H1 (cell line): ENCODE data around the gene SOX2. TPM values are rescaled to one million over a fixed set of nuclear protein-coding genes. Genes with fewer than 3 reads are reported as not detected.

Experiments used
- BACH1 ChIP-seq: IDR thresholded peaks from 2 replicates; pipeline ENCODE4 v1.6.1; 2012; ENCODE audit warnings: low read length, improper control_type of control experiment
- BCL11A ChIP-seq, 2 experiments: IDR thresholded peaks; one replicate each; pipeline ENCODE4 v1.6.1; 2011; ENCODE audit warnings: low read depth in 2 of 2, low read length in 2 of 2, mild to moderate bottlenecking in 2 of 2
- BRCA1 ChIP-seq: IDR thresholded peaks from 2 replicates; pipeline ENCODE4 v1.6.1; 2012; ENCODE audit warnings: low read depth, low read length, improper control_type of control experiment
- CHD2 ChIP-seq: IDR thresholded peaks from 2 replicates; pipeline ENCODE4 v1.6.1; 2012; ENCODE audit warnings: low read length, improper control_type of control experiment
- CTBP2 ChIP-seq: IDR thresholded peaks from 2 replicates; pipeline ENCODE4 v1.7.0; 2011; ENCODE audit warnings: borderline replicate concordance, mild to moderate bottlenecking, moderate library complexity, mixed read lengths, low read length; ENCODE audit not compliant: insufficient read depth, insufficient read length
- EGR1 ChIP-seq: IDR thresholded peaks from 2 replicates; pipeline ENCODE4 v1.6.1; 2011; ENCODE audit warnings: low read depth, low read length, borderline replicate concordance
- FOSL1 ChIP-seq: IDR thresholded peaks from 2 replicates; pipeline ENCODE4 v1.6.1; 2011; ENCODE audit warnings: mild to moderate bottlenecking, low read depth, low read length, moderate library complexity; ENCODE audit not compliant: insufficient read depth
- HDAC2 ChIP-seq, 2 experiments: fragments of 300-600 bp in 1 of 2; sonication (generic) in 1 of 2; IDR thresholded peaks; 2 replicates each; pipeline ENCODE4 v1.6.1; 2011 to 2012; ENCODE audit warnings: low read depth in 2 of 2, low read length in 2 of 2, mild to moderate bottlenecking in 2 of 2, moderate library complexity in 2 of 2, borderline replicate concordance in 1 of 2, inconsistent platforms in 1 of 2
- KDM1A ChIP-seq: fragments of 200-600, 300-600 bp; sonication (generic); IDR thresholded peaks from 2 replicates; pipeline ENCODE4 v1.7.1; 2016; ENCODE audit warnings: mild to moderate bottlenecking, low read length, borderline replicate concordance
- KDM4A ChIP-seq: IDR thresholded peaks from one replicate; pipeline ENCODE4 v1.7.1; 2012; ENCODE audit warnings: low read depth, mild to moderate bottlenecking, moderate library complexity, low read length, inconsistent platforms; ENCODE audit not compliant: severe bottlenecking
- KDM5A ChIP-seq: fragments of 200-600 bp; IDR thresholded peaks from 2 replicates; pipeline ENCODE4 v1.7.1; 2012; ENCODE audit warnings: mild to moderate bottlenecking, low read length, inconsistent platforms, mixed read lengths
- PHF8 ChIP-seq: fragments of 200-600 bp; sonication (generic); conservative IDR thresholded peaks from 2 replicates; pipeline ENCODE4 v1.7.1; 2012; ENCODE audit warnings: low read depth, mild to moderate bottlenecking, inconsistent platforms, low read length, moderate library complexity
- POU5F1 ChIP-seq: IDR thresholded peaks from 2 replicates; pipeline ENCODE4 v1.6.1; 2011; ENCODE audit warnings: low read depth, mild to moderate bottlenecking, low read length, moderate library complexity
- SAP30 ChIP-seq: fragments of 300-600 bp; sonication (generic); IDR thresholded peaks from 2 replicates; pipeline ENCODE4 v1.7.1; 2012; ENCODE audit warnings: low read length, moderate library complexity, mild to moderate bottlenecking, inconsistent platforms; ENCODE audit not compliant: insufficient read depth, insufficient replicate concordance
- SP1 ChIP-seq: IDR thresholded peaks from 2 replicates; pipeline ENCODE4 v1.6.1; 2011; ENCODE audit warnings: low read depth, low read length
- SP4 ChIP-seq: IDR thresholded peaks from 2 replicates; pipeline ENCODE4 v1.6.1; 2012; ENCODE audit warnings: low read length, inconsistent platforms
- TEAD4 ChIP-seq: IDR thresholded peaks from 2 replicates; pipeline ENCODE4 v1.6.1; 2012; ENCODE audit warnings: low read depth, low read length, inconsistent platforms, mixed read lengths
- YY1 ChIP-seq: IDR thresholded peaks from 2 replicates; pipeline ENCODE4 v1.6.1; 2011; ENCODE audit warnings: low read depth, mild to moderate bottlenecking, low read length
- ZNF274 ChIP-seq: IDR thresholded peaks from 2 replicates; pipeline ENCODE4 v1.7.0; 2012; ENCODE audit warnings: low read length, borderline replicate concordance; ENCODE audit errors: extremely low read depth
- polyA plus RNA-seq, 7 experiments: library from polyadenylated mRNA; depleted of rRNA in 3 of 7; stranded (reverse) in 5 of 7; unstranded in 2 of 7; fragments of >200 nt in 5 of 7; fragments of 200-250 nt in 2 of 7; gene quantifications; 1 replicate in 5 of 7; 2 replicates in 1 of 7; 4 replicates in 1 of 7; pipeline versions ENCODE4 v1.2.1 to v1.2.3, GENCODE V29; 2011 to 2013; ENCODE audit warnings: missing spikeins in 2 of 7, mixed read lengths in 2 of 7
- total RNA-seq: library from RNA; stranded (reverse); fragmentation: NEBNext Ultra II Directional; extraction: Animal tissue kit (Norgen Biotek cat#: 25700); gene quantifications from 2 replicates; pipeline ENCODE4 v1.2.1, GENCODE V29; 2021
- TF ChIP-seq, protein P1 (sequence below): IDR thresholded peaks from 2 replicates; pipeline ENCODE4 v1.6.1; 2012; ENCODE audit warnings: inconsistent platforms
- TF ChIP-seq, protein P2 (sequence below): IDR thresholded peaks from 2 replicates; pipeline ENCODE4 v1.6.1; 2012; ENCODE audit warnings: low read length, inconsistent platforms

The SOX2 gene
- total and polyA plus RNA-seq, 2 of the 8 experiments (the other 6 are each of a cell fraction or from before 2014, with no cell fraction given): 149 to 247 TPM

DNA sequence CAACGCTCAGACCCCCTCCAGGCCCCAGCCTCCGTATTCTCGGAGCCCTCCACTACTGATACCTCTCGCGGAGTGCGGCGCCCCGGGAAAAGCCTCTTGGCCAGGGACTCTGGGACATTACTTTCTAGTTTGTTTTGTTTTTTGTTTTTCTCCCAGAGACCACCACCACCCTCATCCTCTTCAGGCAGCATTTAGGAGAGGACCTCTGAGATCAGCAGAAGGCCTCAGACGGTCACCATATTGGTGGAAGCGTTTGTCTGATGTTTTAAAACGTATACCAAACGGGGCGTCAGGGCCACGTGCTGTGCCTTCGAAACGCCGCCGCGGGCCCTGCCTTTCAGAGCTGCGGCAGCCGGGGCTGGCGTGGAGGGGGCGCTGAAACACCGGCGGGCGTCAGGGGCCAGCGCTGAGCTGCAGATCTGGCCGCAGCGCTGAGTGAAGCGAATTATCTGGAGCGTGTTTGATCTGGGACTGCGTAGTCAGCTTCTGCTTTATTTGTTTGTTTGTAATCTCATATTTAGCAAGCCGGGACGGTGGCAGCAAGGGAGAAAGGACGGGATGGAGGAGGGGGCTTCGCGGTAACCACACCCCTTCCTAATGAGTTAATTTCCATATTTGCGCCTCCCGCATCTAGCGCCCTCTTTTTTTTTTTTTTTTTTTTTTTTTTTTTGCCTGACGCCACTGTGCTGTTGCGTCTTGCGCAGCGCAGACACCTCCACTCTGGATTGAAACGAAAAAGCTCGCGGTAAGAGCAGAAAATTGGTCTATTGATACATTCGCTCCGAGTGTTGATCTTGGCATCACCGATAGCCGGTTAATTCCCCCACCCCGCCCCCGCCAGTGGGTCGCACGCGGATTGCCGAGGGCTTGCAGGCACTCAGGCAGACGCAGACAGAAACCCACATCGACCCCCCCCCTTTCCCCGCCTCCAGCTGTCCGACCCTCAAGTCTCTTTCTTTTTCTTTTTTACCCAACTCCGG is 14.9 kb downstream of the SOX2 start (continued):
- no peak for TF ChIP-seq BCL11A (IDR thresholded peaks at IDR 0.05; ENCODE audit: low read depth in 2 of 2, low read length in 2 of 2)
- no peak for TF ChIP-seq CHD2
- no peak; the same call in 1 of the 2 replicates for TF ChIP-seq TEAD4
- TF ChIP-seq SP1: no peak
- no peak for TF ChIP-seq POU5F1
- TF ChIP-seq, protein P1, sequence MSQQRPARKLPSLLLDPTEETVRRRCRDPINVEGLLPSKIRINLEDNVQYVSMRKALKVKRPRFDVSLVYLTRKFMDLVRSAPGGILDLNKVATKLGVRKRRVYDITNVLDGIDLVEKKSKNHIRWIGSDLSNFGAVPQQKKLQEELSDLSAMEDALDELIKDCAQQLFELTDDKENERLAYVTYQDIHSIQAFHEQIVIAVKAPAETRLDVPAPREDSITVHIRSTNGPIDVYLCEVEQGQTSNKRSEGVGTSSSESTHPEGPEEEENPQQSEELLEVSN: peak; percentile 99
- TF ChIP-seq KDM4A: no peak
- no peak for TF ChIP-seq EGR1
- TF ChIP-seq PHF8: no peak
- TF ChIP-seq SAP30: peak; percentile 12
- TF ChIP-seq, protein P2, sequence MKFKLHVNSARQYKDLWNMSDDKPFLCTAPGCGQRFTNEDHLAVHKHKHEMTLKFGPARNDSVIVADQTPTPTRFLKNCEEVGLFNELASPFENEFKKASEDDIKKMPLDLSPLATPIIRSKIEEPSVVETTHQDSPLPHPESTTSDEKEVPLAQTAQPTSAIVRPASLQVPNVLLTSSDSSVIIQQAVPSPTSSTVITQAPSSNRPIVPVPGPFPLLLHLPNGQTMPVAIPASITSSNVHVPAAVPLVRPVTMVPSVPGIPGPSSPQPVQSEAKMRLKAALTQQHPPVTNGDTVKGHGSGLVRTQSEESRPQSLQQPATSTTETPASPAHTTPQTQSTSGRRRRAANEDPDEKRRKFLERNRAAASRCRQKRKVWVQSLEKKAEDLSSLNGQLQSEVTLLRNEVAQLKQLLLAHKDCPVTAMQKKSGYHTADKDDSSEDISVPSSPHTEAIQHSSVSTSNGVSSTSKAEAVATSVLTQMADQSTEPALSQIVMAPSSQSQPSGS: no peak
- TF ChIP-seq HDAC2 (IDR thresholded peaks at IDR 0.05; ENCODE audit: borderline replicate concordance in 1 of 2, low read depth in 2 of 2, low read length in 2 of 2): no peak; a peak in 1 of 4 replicates
- TF ChIP-seq KDM1A: 0 out of 2 replicates have a peak, but pooled peaks have one; percentile 30
- no peak for TF ChIP-seq FOSL1
- no peak for TF ChIP-seq BRCA1
- TF ChIP-seq BACH1: no peak
- TF ChIP-seq ZNF274: no peak
- TF ChIP-seq YY1: no peak
- no peak for TF ChIP-seq KDM5A
- no peak for TF ChIP-seq CTBP2
- TF ChIP-seq SP4: no peak
